ENCODE results near the gene SCARB1. TPM values are rescaled to one million over a fixed set of nuclear protein-coding genes. Genes with fewer than 3 reads are reported as not detected.

SCARB1 gene
- total and polyA plus RNA-seq, 2 of the 13 experiments (the other 11 are each of a cell fraction or from before 2014, with no cell fraction given): 63.4 to 160 TPM

DNA sequence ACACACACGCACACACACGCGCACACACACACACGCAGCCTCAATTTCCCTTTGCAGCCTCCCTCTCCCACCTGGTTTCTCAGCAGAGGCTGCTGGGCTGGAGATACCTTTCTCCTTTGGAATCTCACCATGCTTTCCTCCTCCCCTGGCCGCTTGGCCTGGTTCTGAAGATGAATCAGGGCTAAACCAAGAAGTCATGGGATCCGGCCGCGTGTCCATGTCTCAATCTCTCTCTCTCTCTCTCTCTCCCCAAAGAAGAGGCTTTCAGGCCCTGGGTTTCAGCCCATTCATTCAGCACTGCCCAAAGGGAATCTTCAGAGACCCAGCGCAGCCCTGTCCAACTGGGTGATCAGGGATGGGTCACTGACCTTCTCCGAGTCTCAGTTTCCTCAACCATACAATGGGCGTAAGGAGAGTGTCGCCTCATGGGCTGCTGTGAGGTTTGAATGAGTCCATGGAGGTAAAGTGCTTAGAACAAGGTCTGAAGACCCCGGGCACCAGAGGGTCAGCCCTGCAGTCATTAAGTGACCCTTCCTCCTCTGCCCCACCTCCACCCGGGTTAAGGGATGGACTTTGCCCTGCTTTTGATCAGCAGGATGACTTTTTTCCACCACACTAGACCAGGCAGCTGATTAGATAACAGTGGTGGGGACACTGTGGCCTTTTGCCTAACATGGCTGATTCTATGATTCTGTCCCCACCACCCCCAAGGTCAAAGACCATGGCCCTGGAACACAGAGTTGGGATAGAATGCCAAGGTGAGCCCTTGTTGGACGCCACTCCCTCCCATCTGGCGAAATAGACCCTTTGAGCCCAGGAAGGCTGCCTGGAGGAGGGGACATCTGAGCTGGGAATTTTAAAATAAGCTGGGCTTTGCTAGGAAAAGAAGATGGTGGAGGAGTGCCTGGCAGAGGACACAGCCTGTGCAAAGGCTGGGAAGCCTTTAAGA, 42.1 kb downstream of the SCARB1 start (continued):
- TF ChIP-seq, protein P1, sequence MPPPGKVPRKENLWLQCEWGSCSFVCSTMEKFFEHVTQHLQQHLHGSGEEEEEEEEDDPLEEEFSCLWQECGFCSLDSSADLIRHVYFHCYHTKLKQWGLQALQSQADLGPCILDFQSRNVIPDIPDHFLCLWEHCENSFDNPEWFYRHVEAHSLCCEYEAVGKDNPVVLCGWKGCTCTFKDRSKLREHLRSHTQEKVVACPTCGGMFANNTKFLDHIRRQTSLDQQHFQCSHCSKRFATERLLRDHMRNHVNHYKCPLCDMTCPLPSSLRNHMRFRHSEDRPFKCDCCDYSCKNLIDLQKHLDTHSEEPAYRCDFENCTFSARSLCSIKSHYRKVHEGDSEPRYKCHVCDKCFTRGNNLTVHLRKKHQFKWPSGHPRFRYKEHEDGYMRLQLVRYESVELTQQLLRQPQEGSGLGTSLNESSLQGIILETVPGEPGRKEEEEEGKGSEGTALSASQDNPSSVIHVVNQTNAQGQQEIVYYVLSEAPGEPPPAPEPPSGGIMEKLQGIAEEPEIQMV (CRISPR knock-in tag; IDR thresholded peaks at IDR 0.05; ENCODE audit: low read depth): no peak
- TF ChIP-seq, protein P2, sequence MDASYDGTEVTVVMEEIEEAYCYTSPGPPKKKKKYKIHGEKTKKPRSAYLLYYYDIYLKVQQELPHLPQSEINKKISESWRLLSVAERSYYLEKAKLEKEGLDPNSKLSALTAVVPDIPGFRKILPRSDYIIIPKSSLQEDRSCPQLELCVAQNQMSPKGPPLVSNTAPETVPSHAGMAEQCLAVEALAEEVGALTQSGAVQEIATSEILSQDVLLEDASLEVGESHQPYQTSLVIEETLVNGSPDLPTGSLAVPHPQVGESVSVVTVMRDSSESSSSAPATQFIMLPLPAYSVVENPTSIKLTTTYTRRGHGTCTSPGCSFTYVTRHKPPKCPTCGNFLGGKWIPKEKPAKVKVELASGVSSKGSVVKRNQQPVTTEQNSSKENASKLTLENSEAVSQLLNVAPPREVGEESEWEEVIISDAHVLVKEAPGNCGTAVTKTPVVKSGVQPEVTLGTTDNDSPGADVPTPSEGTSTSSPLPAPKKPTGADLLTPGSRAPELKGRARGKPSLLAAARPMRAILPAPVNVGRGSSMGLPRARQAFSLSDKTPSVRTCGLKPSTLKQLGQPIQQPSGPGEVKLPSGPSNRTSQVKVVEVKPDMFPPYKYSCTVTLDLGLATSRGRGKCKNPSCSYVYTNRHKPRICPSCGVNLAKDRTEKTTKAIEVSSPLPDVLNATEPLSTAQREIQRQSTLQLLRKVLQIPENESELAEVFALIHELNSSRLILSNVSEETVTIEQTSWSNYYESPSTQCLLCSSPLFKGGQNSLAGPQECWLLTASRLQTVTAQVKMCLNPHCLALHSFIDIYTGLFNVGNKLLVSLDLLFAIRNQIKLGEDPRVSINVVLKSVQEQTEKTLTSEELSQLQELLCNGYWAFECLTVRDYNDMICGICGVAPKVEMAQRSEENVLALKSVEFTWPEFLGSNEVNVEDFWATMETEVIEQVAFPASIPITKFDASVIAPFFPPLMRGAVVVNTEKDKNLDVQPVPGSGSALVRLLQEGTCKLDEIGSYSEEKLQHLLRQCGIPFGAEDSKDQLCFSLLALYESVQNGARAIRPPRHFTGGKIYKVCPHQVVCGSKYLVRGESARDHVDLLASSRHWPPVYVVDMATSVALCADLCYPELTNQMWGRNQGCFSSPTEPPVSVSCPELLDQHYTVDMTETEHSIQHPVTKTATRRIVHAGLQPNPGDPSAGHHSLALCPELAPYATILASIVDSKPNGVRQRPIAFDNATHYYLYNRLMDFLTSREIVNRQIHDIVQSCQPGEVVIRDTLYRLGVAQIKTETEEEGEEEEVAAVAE (CRISPR knock-in tag; IDR thresholded peaks at IDR 0.05; ENCODE audit: borderline replicate concordance): no peak
- 0 out of 2 replicates have a peak, but pooled peaks have one; percentile 74 for TF ChIP-seq ZNF557 (CRISPR knock-in tag; IDR thresholded peaks at IDR 0.05)
- peak; percentile 60 for TF ChIP-seq ZNF317 (CRISPR knock-in tag; IDR thresholded peaks at IDR 0.05)
- no peak for TF ChIP-seq ZNF713 (CRISPR knock-in tag; IDR thresholded peaks at IDR 0.05)
- peak; percentile 96 for TF ChIP-seq ZNF772 (CRISPR knock-in tag; IDR thresholded peaks at IDR 0.05)
- TF ChIP-seq BRCA1 (CRISPR knock-in tag; IDR thresholded peaks at IDR 0.05): 0 out of 2 replicates have a peak, but pooled peaks have one; percentile 83
- no peak for TF ChIP-seq SP140L (CRISPR knock-in tag; IDR thresholded peaks at IDR 0.05; ENCODE audit: borderline replicate concordance)
- peak; percentile 97 for TF ChIP-seq ZMYM2 (CRISPR knock-in tag; IDR thresholded peaks at IDR 0.05)
- TF ChIP-seq EZH2 (conservative IDR thresholded peaks at IDR 0.05; ENCODE audit: low read depth, low read length): no peak
- no peak for TF ChIP-seq MBD4 (IDR thresholded peaks at IDR 0.05; ENCODE audit: borderline replicate concordance, low read length)
- no peak; the same call in 1 of the 2 replicates for TF ChIP-seq KDM5B (CRISPR knock-in tag; IDR thresholded peaks at IDR 0.05; ENCODE audit: borderline replicate concordance)
- peak; percentile 88 for TF ChIP-seq MEF2D (CRISPR knock-in tag; IDR thresholded peaks at IDR 0.05)
- TF ChIP-seq, protein P3, sequence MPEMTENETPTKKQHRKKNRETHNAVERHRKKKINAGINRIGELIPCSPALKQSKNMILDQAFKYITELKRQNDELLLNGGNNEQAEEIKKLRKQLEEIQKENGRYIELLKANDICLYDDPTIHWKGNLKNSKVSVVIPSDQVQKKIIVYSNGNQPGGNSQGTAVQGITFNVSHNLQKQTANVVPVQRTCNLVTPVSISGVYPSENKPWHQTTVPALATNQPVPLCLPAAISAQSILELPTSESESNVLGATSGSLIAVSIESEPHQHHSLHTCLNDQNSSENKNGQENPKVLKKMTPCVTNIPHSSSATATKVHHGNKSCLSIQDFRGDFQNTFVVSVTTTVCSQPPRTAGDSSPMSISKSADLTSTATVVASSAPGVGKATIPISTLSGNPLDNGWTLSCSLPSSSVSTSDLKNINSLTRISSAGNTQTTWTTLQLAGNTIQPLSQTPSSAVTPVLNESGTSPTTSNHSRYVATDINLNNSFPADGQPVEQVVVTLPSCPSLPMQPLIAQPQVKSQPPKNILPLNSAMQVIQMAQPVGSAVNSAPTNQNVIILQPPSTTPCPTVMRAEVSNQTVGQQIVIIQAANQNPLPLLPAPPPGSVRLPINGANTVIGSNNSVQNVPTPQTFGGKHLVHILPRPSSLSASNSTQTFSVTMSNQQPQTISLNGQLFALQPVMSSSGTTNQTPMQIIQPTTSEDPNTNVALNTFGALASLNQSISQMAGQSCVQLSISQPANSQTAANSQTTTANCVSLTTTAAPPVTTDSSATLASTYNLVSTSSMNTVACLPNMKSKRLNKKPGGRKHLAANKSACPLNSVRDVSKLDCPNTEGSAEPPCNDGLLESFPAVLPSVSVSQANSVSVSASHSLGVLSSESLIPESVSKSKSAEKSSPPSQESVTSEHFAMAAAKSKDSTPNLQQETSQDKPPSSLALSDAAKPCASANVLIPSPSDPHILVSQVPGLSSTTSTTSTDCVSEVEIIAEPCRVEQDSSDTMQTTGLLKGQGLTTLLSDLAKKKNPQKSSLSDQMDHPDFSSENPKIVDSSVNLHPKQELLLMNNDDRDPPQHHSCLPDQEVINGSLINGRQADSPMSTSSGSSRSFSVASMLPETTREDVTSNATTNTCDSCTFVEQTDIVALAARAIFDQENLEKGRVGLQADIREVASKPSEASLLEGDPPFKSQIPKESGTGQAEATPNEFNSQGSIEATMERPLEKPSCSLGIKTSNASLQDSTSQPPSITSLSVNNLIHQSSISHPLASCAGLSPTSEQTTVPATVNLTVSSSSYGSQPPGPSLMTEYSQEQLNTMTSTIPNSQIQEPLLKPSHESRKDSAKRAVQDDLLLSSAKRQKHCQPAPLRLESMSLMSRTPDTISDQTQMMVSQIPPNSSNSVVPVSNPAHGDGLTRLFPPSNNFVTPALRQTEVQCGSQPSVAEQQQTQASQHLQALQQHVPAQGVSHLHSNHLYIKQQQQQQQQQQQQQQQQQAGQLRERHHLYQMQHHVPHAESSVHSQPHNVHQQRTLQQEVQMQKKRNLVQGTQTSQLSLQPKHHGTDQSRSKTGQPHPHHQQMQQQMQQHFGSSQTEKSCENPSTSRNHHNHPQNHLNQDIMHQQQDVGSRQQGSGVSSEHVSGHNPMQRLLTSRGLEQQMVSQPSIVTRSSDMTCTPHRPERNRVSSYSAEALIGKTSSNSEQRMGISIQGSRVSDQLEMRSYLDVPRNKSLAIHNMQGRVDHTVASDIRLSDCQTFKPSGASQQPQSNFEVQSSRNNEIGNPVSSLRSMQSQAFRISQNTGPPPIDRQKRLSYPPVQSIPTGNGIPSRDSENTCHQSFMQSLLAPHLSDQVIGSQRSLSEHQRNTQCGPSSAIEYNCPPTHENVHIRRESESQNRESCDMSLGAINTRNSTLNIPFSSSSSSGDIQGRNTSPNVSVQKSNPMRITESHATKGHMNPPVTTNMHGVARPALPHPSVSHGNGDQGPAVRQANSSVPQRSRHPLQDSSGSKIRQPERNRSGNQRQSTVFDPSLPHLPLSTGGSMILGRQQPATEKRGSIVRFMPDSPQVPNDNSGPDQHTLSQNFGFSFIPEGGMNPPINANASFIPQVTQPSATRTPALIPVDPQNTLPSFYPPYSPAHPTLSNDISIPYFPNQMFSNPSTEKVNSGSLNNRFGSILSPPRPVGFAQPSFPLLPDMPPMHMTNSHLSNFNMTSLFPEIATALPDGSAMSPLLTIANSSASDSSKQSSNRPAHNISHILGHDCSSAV (CRISPR knock-in tag; IDR thresholded peaks at IDR 0.05; ENCODE audit: borderline replicate concordance): no peak
